ENCODE measurements around the gene RAB33B. TPM values are rescaled to one million over a fixed set of nuclear protein-coding genes. Genes with fewer than 3 reads are reported as not detected.
"Not testable (repeated sequence)": the region's sequence is repeated elsewhere in the genome, so short reads cannot be mapped to it uniquely, and the experiment has no call there.

RAB33B gene
- total RNA-seq: 15.1 and 17.9 TPM in 2 replicates

GRCh38 chr4:139454111-139455045 lies at the start of gene RAB33B:
Gene RAB33B (plus strand): TSS chr4:139454121. CDS start chr4:139454196, 75 bp downstream.
- DNase-seq (ENCODE audit: low read depth): peak; percentile 70

- DNase-seq (ENCODE audit: low read depth): no peak
These were observed 43.6 kb upstream of the RAB33B start for GRCh38 chr4:139410312-139410711.

- not testable (repeated sequence) for DNase-seq (ENCODE audit: low read depth)
These were observed 39.2 kb upstream of the RAB33B start for GRCh38 chr4:139414671-139415210.

GRCh38 chr4:139416073-139416673 lies 37.7 kb upstream of the RAB33B start:
- DNase-seq (ENCODE audit: low read depth): peak; percentile 44

GRCh38 chr4:139419388-139419914 lies 34.5 kb upstream of the RAB33B start:
- DNase-seq (ENCODE audit: low read depth): peak; percentile 5

GRCh38 chr4:139420652-139421051 lies 33.3 kb upstream of the RAB33B start:
- DNase-seq (ENCODE audit: low read depth): no peak

- no peak for DNase-seq (ENCODE audit: low read depth)
These were observed 17.8 kb upstream of the RAB33B start for GRCh38 chr4:139436122-139436521.

- DNase-seq (ENCODE audit: low read depth): no peak
These were observed 15.8 kb upstream of the RAB33B start for GRCh38 chr4:139438141-139438540.

GRCh38 chr4:139441029-139441428 lies 12.9 kb upstream of the RAB33B start:
- no peak for DNase-seq (ENCODE audit: low read depth)

GRCh38 chr4:139443661-139444060 lies 10.3 kb upstream of the RAB33B start:
- no peak for DNase-seq (ENCODE audit: low read depth)

- not testable (repeated sequence) for DNase-seq (ENCODE audit: low read depth)
These were observed 9.0 kb upstream of the RAB33B start for GRCh38 chr4:139444881-139445280.

- not testable (repeated sequence) for DNase-seq (ENCODE audit: low read depth)
These were observed 6.8 kb upstream of the RAB33B start for GRCh38 chr4:139447078-139447477.

GRCh38 chr4:139450586-139450985 lies 3.3 kb upstream of the RAB33B start:
- no peak for DNase-seq (ENCODE audit: low read depth)

GRCh38 chr4:139451997-139452396 lies 1.9 kb upstream of the RAB33B start:
- DNase-seq (ENCODE audit: low read depth): no peak

GRCh38 chr4:139453041-139453370 lies 915 bp upstream of the RAB33B start:
- DNase-seq (ENCODE audit: low read depth): peak; percentile 89

GRCh38 chr4:139453371-139454110 lies 380 bp upstream of the RAB33B start:
- DNase-seq (ENCODE audit: low read depth): peak; percentile 93

- no peak for DNase-seq (ENCODE audit: low read depth)
These were observed 1.2 kb downstream of the RAB33B start for GRCh38 chr4:139455126-139455538.

GRCh38 chr4:139457318-139457717 lies 3.4 kb downstream of the RAB33B start:
- DNase-seq (ENCODE audit: low read depth): peak; percentile 34

- no peak for DNase-seq (ENCODE audit: low read depth)
These were observed 4.6 kb downstream of the RAB33B start for GRCh38 chr4:139458543-139458942.

- DNase-seq (ENCODE audit: low read depth): peak; percentile 57
These were observed 5.1 kb downstream of the RAB33B start for GRCh38 chr4:139458999-139459398.

GRCh38 chr4:139460565-139460964 lies 6.6 kb downstream of the RAB33B start:
- DNase-seq (ENCODE audit: low read depth): no peak

Data from renal cortical epithelial cell (primary cell).